AG10803 (cell line): ENCODE data around the gene FOXP2.

Experiments used
- DNase-seq: peaks from one replicate; pipeline ENCODE4 v3.0.0; 2010; ENCODE audit warnings: low read depth
- H3K4me3 ChIP-seq: 2 replicates; pipeline ENCODE4 v1.5.1; 2011; ENCODE audit warnings: mild to moderate bottlenecking, low read length, control low read depth
- TF ChIP-seq, protein P1 (sequence below): conservative IDR thresholded peaks from 2 replicates; pipeline ENCODE4 v1.5.1; 2011; ENCODE audit warnings: mild to moderate bottlenecking, low read length, control low read depth, inconsistent platforms

FOXP2 gene

DNA sequence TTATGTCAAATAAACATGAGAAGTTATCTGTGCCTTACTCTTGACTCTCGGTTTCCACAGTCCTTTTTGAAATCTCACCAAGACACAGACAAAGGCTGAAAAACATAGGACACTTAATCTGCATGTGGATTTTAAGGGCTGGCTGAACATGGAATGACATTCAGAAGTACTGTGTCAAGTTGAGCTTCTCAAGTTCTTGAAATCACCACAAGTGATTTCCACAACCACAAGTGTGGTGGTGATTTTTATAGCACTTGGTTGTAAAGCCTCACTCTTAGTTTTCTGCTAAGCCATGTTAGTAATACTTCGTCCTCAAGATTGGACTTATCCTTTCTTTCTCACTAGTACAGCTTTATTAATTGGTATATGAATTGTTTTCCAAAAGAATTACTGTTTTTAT lies 29.6 kb downstream of the FOXP2 start:
- TF ChIP-seq, protein P1, sequence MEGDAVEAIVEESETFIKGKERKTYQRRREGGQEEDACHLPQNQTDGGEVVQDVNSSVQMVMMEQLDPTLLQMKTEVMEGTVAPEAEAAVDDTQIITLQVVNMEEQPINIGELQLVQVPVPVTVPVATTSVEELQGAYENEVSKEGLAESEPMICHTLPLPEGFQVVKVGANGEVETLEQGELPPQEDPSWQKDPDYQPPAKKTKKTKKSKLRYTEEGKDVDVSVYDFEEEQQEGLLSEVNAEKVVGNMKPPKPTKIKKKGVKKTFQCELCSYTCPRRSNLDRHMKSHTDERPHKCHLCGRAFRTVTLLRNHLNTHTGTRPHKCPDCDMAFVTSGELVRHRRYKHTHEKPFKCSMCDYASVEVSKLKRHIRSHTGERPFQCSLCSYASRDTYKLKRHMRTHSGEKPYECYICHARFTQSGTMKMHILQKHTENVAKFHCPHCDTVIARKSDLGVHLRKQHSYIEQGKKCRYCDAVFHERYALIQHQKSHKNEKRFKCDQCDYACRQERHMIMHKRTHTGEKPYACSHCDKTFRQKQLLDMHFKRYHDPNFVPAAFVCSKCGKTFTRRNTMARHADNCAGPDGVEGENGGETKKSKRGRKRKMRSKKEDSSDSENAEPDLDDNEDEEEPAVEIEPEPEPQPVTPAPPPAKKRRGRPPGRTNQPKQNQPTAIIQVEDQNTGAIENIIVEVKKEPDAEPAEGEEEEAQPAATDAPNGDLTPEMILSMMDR = no peak
- no peak for DNase-seq

DNA sequence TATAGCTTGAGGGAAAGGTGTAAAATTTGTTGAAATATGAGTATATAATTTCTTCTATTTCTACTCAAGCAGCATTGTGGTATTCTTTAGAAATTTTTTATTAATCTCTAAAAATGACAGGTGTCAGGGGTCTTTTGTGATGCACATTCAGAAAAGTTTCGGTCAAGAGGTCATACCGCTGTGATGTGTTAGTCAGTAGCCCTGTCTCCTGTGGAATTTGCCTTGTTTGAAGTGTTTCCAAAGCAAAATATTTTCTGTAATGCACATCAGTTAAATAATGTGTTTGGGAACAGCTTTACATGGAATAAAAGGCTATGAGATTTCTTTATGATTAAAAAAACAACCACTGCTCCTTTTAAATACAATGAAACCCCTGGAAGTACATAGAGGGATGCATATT lies 35.8 kb downstream of the FOXP2 start:
- TF ChIP-seq, protein P1 = no peak
- no peak overlapping the region for H3K4me3 ChIP-seq
- no peak for DNase-seq

More for the DNA sequence above, 29.6 kb downstream of the FOXP2 start:
- H3K4me3 ChIP-seq = no peak overlapping the region

DNA sequence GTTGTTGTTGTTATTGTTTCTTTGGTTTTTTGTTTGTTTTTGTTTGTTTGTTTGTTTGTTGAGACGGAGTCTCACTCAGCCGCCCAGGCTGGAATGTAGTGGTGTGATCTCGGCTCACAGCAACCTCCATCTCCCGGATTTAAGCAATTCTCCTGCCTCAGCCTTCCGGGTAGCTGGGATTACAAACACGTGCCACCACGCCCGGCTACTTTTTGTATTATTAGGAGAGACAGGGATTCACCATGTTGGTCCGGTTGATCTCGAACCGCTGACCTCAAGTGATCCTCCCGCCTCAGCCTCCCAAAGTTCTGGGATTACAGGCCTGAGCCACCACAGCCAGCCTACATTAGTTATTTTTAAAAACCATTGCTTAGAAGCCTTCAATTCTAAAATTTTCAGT lies 45.0 kb downstream of the FOXP2 start:
- no peak overlapping the region for H3K4me3 ChIP-seq
- TF ChIP-seq, protein P1 = no peak
- no peak for DNase-seq

DNA sequence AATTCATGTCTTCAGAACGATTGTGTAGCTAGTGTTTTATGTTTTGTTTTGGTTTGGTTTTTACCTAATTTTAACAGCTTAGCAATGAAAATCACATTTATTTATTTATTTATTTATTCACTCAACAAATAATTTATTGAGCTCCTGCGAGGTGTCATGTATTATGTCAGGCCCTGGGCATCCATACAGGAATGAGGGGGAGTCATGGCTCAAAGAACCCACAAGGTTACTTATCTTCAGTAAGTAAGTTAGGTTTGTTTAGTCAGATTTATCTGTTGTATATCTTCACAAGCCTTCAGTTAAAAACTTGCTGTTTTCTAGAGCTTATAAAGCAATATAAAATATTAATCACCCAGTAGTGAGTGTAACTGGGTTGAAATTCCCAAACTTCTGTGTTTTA lies 45.4 kb downstream of the FOXP2 start:
- TF ChIP-seq, protein P1 = no peak

DNA sequence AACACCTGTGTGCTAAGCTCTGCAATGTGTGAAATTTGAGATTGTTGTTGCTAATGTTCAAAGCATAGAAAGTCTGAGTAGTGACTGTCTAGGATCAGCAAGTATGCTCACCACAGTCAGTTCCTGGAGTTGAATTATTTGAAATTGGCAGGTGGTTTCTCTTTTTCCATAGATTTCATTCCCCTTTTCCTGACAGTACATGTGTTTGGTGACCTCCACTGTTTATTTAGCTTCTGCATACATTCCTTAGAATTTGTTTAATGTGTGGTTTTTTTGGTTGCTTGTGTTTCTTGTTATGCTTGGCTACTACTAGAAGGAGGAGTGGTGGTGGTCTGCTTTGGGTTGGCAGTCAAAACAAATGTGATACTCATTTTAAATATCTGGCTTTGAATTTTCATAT lies 52.3 kb downstream of the FOXP2 start:
- H3K4me3 ChIP-seq = no peak overlapping the region
- DNase-seq = no peak
- TF ChIP-seq, protein P1 = no peak

More for the DNA sequence above, 45.4 kb downstream of the FOXP2 start:
- H3K4me3 ChIP-seq = no peak overlapping the region
- DNase-seq = no peak

DNA sequence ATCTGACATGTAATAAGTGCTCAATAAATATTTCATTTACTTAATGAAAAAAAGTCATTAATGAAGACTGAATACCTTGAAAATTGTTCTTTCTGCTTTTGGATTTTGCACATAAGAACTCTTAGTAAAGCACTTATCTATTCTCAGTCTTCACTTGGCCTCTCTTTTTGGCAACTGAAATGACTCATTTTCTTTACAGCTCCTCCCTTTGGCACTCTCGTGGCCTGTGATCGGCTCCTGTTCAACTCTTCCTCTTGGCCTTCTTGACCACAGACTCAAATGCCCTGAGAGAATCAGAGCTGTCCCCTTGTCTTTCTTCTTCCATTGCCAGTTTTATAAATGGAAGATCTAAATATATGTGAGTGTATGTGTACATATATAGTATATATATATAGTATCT lies 54.2 kb downstream of the FOXP2 start:
- TF ChIP-seq, protein P1 = no peak
- DNase-seq = peak; percentile 1
- H3K4me3 ChIP-seq = no peak overlapping the region

DNA sequence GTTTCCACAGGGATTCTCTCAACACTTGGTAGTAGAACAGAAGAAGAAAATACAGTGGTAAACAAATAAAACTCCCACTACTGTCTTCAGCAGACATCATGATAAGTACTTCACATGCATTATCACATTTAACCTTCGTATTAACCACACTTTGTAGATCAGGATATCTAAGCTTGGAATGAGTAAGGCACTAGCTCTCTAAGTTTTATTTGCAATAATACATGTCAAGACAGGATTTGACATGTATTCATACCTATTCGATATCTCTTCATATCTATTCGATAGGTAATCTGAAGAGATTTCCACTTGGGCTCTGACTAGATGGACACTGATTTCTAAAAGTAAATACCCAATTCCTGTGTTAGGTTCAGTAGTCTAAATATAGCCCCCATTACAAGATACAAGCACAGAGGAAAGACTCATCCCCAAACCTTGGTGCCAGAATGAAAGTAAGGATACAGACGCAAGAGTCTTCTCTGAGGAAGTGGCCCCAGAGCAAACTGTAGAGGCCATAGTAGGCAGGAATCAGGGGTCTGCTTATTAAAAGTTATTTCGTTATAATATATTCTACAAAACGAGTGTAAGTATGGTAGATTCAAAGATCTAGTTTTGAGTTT lies 58.4 kb downstream of the FOXP2 start:
- TF ChIP-seq, protein P1 = no peak
- no peak for DNase-seq
- H3K4me3 ChIP-seq = no peak overlapping the region
